ENCODE data around the gene ZAR1L. TPM values are rescaled to one million over a fixed set of nuclear protein-coding genes. Genes with fewer than 3 reads are reported as not detected.

ZAR1L gene
- total RNA-seq, 1 donor from 2014 or later, result not detected

DNA sequence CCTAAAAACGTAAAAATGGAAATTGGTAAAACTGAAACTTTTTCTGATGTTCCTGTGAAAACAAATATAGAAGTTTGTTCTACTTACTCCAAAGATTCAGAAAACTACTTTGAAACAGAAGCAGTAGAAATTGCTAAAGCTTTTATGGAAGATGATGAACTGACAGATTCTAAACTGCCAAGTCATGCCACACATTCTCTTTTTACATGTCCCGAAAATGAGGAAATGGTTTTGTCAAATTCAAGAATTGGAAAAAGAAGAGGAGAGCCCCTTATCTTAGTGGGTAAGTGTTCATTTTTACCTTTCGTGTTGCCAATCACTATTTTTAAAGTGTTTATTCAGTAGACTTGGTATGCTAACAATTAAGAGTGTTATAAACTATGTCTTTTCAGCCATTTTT lies 25.8 kb upstream of the ZAR1L start:
- Histone ChIP-seq H3K9me3 (no peaks in the 10 kb centered on the region), H3K27me3 (no peaks in the 10 kb centered on the region), H3K4me1 (no peaks in the 10 kb centered on the region), H3K27ac (no peak overlapping the region), H3K36me3 (no peaks in the 10 kb centered on the region), H3K4me3 (no peak overlapping the region)
- ATAC-seq (no peak), DNase-seq (no peak)
- intact Hi-C loops (cut with DNase I), result no loop called here
- TF ChIP-seq, protein P1, sequence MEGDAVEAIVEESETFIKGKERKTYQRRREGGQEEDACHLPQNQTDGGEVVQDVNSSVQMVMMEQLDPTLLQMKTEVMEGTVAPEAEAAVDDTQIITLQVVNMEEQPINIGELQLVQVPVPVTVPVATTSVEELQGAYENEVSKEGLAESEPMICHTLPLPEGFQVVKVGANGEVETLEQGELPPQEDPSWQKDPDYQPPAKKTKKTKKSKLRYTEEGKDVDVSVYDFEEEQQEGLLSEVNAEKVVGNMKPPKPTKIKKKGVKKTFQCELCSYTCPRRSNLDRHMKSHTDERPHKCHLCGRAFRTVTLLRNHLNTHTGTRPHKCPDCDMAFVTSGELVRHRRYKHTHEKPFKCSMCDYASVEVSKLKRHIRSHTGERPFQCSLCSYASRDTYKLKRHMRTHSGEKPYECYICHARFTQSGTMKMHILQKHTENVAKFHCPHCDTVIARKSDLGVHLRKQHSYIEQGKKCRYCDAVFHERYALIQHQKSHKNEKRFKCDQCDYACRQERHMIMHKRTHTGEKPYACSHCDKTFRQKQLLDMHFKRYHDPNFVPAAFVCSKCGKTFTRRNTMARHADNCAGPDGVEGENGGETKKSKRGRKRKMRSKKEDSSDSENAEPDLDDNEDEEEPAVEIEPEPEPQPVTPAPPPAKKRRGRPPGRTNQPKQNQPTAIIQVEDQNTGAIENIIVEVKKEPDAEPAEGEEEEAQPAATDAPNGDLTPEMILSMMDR (IDR thresholded peaks at IDR 0.05), result no peak

DNA sequence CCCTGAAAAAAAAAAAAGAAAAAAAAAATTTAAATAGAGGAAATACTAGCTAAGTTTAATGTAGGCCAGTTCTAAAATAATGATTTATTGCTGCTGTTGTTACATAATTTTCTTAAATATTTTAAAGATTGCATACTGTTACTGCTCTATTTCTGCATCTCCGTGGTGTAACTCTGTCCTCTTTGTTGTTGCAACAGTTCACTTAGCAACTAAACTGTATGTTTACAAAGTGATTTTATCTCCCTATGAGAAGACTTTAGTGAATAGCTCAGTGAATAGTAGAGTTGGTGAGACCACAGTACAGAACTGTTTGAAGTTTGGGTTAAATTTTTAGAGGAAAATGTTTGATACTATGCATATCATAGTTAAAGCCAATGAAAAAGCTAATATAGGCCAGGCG lies 19.5 kb upstream of the ZAR1L start:
- intact Hi-C loops (cut with DNase I), result no loop called here
- Histone ChIP-seq H3K27ac (no peak overlapping the region), H3K4me3 (no peak overlapping the region), H3K27me3 (no peaks in the 10 kb centered on the region), H3K9me3 (no peaks in the 10 kb centered on the region), H3K36me3 (no peaks in the 10 kb centered on the region), H3K4me1 (no peaks in the 10 kb centered on the region)
- DNase-seq (no peak), ATAC-seq (no peak)
- TF ChIP-seq, protein P1 (IDR thresholded peaks at IDR 0.05), result no peak

DNA sequence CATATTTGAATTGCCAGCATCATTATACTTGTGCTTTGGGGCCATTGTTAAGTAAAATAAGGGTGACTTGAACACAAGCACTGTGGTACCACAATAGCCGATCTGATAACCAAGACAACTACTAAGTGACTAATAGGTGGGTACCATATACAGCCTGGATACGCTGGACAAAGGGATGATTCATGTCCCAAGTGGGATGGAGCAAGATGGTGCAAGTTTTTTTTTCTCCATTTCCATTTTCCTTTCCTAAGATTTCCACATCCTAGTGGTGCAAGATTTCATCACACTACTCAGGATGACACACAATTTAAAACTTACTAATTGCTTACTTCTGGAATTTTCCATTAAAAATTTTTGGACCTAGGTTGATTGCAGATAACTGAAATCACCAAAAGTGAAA lies 15.3 kb upstream of the ZAR1L start:
- intact Hi-C loops (cut with DNase I), result no loop called here
- Histone ChIP-seq H3K4me3 (no peak overlapping the region), H3K27ac (no peak overlapping the region), H3K9me3 (no peaks in the 10 kb centered on the region), H3K36me3 (no peaks in the 10 kb centered on the region), H3K4me1 (no peaks in the 10 kb centered on the region), H3K27me3 (no peaks in the 10 kb centered on the region)
- DNase-seq (no peak), ATAC-seq (no peak)
- TF ChIP-seq, protein P1 (IDR thresholded peaks at IDR 0.05), result no peak

DNA sequence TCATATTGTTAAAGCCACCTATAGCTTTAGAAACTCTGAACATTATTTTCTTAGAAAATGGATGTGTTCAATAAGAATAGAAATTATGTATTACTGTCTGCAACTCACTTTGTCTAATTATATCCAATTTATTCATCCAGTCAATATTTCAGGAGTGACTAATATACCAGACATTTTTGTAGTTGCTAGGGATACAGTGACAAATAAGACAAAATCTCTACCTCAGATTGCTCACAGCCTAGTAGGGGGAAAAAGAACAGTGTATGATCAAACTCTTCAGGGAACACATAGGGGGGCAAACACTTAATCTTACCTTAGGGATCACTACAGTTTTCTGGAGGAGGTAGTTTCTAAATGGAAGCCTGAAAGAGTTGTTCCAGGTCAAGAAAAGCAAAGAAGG lies 8.7 kb upstream of the ZAR1L start:
- Histone ChIP-seq H3K36me3 (no peaks in the 10 kb centered on the region), H3K4me1 (no peaks in the 10 kb centered on the region), H3K27me3 (no peaks in the 10 kb centered on the region), H3K4me3 (no peak overlapping the region), H3K9me3 (no peaks in the 10 kb centered on the region), H3K27ac (no peak overlapping the region)
- intact Hi-C loops (cut with DNase I), result no loop called here
- DNase-seq (no peak), ATAC-seq (no peak)
- TF ChIP-seq, protein P1 (IDR thresholded peaks at IDR 0.05), result no peak

DNA sequence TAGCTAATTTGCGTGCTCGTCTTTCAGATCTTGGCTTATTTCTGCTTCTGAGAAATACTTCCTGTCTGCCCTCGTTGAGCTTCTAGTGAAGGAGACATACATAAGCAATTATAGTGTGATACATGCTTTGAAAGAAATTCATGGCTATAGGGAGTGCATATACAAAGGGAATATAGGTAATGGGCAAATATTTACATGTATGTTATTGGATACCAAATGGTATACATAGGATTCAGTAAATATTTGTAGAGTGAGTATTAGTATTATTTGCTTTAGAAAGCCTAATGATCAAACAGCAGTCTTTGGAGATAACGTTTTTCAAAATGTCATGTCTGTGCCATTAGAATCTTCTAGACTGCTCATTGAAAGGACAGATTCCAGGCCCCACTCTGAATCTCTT lies 5.4 kb upstream of the ZAR1L start:
- no peaks in the 10 kb centered on the region for H3K9me3 ChIP-seq
- H3K36me3 ChIP-seq, result no peaks in the 10 kb centered on the region
- H3K27me3 ChIP-seq, result no peaks in the 10 kb centered on the region
- no peak overlapping the region for H3K4me3 ChIP-seq
- intact Hi-C loops (cut with DNase I), result no loop called here
- no peak overlapping the region for H3K27ac ChIP-seq
- TF ChIP-seq, protein P1 (IDR thresholded peaks at IDR 0.05), result no peak
- no peak for ATAC-seq
- DNase-seq, result no peak
- H3K4me1 ChIP-seq, result peaks cover 6% of the 10 kb centered on the region
